SU-DHL-6 (cell line): ENCODE results near the gene SPDYE4.

Experiments
- EZH2phosphoT487 ChIP-seq: fragments of 200-600 bp; sonication (generic), shearing (Covaris generic); conservative IDR thresholded peaks from 2 replicates; pipeline ENCODE4 v1.6.1; 2018; ENCODE audit warnings: mild to moderate bottlenecking, antibody characterized with exemption, low read length, moderate library complexity, mixed read lengths
- TF ChIP-seq, protein P1 (sequence below): fragments of 200-600 bp; sonication (generic); IDR thresholded peaks from one replicate; pipeline ENCODE4 v1.5.1; 2017; ENCODE audit warnings: antibody characterized with exemption, mild to moderate bottlenecking, low read length, moderate library complexity; ENCODE audit not compliant: insufficient read depth, poor library complexity, severe bottlenecking

DNA sequence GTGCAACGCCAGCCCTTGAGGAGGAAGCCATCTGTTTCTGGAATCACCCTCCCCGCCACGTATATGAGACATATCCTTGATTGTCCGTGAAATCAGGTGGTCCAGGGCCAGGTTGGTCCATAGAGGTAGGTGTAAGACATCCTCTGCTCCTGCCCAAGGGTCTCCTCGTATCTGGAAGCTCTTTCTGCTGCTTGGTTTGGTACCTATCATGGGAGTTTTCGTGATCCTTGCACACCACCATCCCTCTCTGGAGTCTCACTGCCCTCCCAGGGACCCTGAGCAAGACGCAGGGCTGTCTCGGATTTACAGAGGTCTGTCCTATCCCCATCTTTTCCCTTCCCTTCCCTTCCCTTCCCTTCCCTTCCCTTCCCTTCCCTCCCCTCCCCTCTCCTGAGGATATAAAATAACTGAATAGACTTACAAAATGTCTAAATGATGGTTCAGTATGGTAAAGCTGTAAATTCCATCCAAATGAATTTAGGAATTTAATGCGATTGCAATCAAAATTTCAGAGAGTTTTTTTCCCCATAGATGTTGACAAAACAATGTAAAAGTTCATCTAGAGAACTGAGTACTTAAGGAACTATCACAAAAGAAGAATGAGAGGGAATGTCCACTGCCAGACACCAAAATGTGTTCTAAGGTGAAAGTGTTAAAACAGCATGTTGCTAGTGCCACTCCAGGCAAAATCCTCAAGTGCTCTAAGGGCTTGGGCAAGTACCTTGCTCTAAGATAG, 11.7 kb downstream of the SPDYE4 start:
- TF ChIP-seq, protein P1, sequence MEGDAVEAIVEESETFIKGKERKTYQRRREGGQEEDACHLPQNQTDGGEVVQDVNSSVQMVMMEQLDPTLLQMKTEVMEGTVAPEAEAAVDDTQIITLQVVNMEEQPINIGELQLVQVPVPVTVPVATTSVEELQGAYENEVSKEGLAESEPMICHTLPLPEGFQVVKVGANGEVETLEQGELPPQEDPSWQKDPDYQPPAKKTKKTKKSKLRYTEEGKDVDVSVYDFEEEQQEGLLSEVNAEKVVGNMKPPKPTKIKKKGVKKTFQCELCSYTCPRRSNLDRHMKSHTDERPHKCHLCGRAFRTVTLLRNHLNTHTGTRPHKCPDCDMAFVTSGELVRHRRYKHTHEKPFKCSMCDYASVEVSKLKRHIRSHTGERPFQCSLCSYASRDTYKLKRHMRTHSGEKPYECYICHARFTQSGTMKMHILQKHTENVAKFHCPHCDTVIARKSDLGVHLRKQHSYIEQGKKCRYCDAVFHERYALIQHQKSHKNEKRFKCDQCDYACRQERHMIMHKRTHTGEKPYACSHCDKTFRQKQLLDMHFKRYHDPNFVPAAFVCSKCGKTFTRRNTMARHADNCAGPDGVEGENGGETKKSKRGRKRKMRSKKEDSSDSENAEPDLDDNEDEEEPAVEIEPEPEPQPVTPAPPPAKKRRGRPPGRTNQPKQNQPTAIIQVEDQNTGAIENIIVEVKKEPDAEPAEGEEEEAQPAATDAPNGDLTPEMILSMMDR: no peak
- TF ChIP-seq EZH2phosphoT487: no peak
